ENCODE measurements around the gene ATE1.

ATE1 gene

GRCh38 chr10:121911421-121911697 is 16.5 kb downstream of the ATE1 start:
- TF ChIP-seq PPARA (CRISPR knock-in tag; IDR thresholded peaks at IDR 0.05; ENCODE audit: borderline replicate concordance) = no peak
- ATAC-seq = no peak

GRCh38 chr10:121910673-121911420 is 17.0 kb downstream of the ATE1 start:
- no peak for TF ChIP-seq RARB (CRISPR knock-in tag; IDR thresholded peaks at IDR 0.05)
- TF ChIP-seq ZNF8 (CRISPR knock-in tag; IDR thresholded peaks at IDR 0.05) = no peak
- no peak for TF ChIP-seq TCF4 (CRISPR knock-in tag; IDR thresholded peaks at IDR 0.05; ENCODE audit: borderline replicate concordance)
- no peak for TF ChIP-seq OSR1 (CRISPR knock-in tag; IDR thresholded peaks at IDR 0.05)
- no peak for TF ChIP-seq CSRNP3 (CRISPR knock-in tag; IDR thresholded peaks at IDR 0.05)
- TF ChIP-seq POU6F1 (CRISPR knock-in tag; IDR thresholded peaks at IDR 0.05; ENCODE audit: borderline replicate concordance, low read depth) = no peak
- no peak for TF ChIP-seq ISL1 (CRISPR knock-in tag; IDR thresholded peaks at IDR 0.05)
- TF ChIP-seq ESRRG (CRISPR knock-in tag; IDR thresholded peaks at IDR 0.05) = no peak
- TF ChIP-seq GLIS3 (CRISPR knock-in tag; IDR thresholded peaks at IDR 0.05) = no peak
- no peak for TF ChIP-seq BACH2 (CRISPR knock-in tag; IDR thresholded peaks at IDR 0.05; ENCODE audit: borderline replicate concordance)
- no peak for TF ChIP-seq TOX (CRISPR knock-in tag; IDR thresholded peaks at IDR 0.05; ENCODE audit: borderline replicate concordance)
- TF ChIP-seq CSDC2 (CRISPR knock-in tag; IDR thresholded peaks at IDR 0.05) = no peak
- no peak for TF ChIP-seq ZC3H10 (CRISPR knock-in tag; IDR thresholded peaks at IDR 0.05)
- no peak for TF ChIP-seq ZFP30 (CRISPR knock-in tag; IDR thresholded peaks at IDR 0.05)
- TF ChIP-seq ZNF70 (CRISPR knock-in tag; IDR thresholded peaks at IDR 0.05) = no peak
- TF ChIP-seq TSHZ2 (CRISPR knock-in tag; IDR thresholded peaks at IDR 0.05) = no peak
- no peak for TF ChIP-seq SNAI2 (CRISPR knock-in tag; IDR thresholded peaks at IDR 0.05)
- no peak for TF ChIP-seq ZFP3 (CRISPR knock-in tag; IDR thresholded peaks at IDR 0.05)
- no peak for ATAC-seq

- no peak for ATAC-seq
- no peak for TF ChIP-seq ZNF8 (CRISPR knock-in tag; IDR thresholded peaks at IDR 0.05)
Observed at GRCh38 chr10:121904888-121905287, 22.9 kb downstream of the ATE1 start.

GRCh38 chr10:121900443-121901174 is 27.2 kb downstream of the ATE1 start:
- no peak for TF ChIP-seq ZC3H10 (CRISPR knock-in tag; IDR thresholded peaks at IDR 0.05)
- no peak for TF ChIP-seq CSRNP3 (CRISPR knock-in tag; IDR thresholded peaks at IDR 0.05)
- no peak for TF ChIP-seq GLIS3 (CRISPR knock-in tag; IDR thresholded peaks at IDR 0.05)
- no peak for TF ChIP-seq TSHZ2 (CRISPR knock-in tag; IDR thresholded peaks at IDR 0.05)
- TF ChIP-seq CSDC2 (CRISPR knock-in tag; IDR thresholded peaks at IDR 0.05) = no peak
- TF ChIP-seq ZNF70 (CRISPR knock-in tag; IDR thresholded peaks at IDR 0.05) = no peak
- TF ChIP-seq PPARA (CRISPR knock-in tag; IDR thresholded peaks at IDR 0.05; ENCODE audit: borderline replicate concordance) = no peak
- TF ChIP-seq POU6F1 (CRISPR knock-in tag; IDR thresholded peaks at IDR 0.05; ENCODE audit: borderline replicate concordance, low read depth) = no peak
- TF ChIP-seq ESRRG (CRISPR knock-in tag; IDR thresholded peaks at IDR 0.05) = no peak
- no peak for TF ChIP-seq ZFP3 (CRISPR knock-in tag; IDR thresholded peaks at IDR 0.05)
- TF ChIP-seq ZFP30 (CRISPR knock-in tag; IDR thresholded peaks at IDR 0.05) = no peak
- TF ChIP-seq TCF4 (CRISPR knock-in tag; IDR thresholded peaks at IDR 0.05; ENCODE audit: borderline replicate concordance) = no peak
- no peak for TF ChIP-seq BACH2 (CRISPR knock-in tag; IDR thresholded peaks at IDR 0.05; ENCODE audit: borderline replicate concordance)
- TF ChIP-seq ARNTL (CRISPR knock-in tag; IDR thresholded peaks at IDR 0.05; ENCODE audit: borderline replicate concordance, low read depth) = no peak
- TF ChIP-seq SNAI2 (CRISPR knock-in tag; IDR thresholded peaks at IDR 0.05) = no peak
- peak; percentile 95 for ATAC-seq

Measured in SK-N-SH treated with all-trans-retinoic acid at 6 μM for 48 hours (cell line).